HL-60 (cell line): ENCODE data around the gene SLC24A3.

ENCODE experiments used
- DNase-seq, 2 experiments: peaks; one replicate each; pipeline ENCODE4 v3.0.0-alpha.2; 2010 to 2020; ENCODE audit warnings: low read depth in 1 of 2, low spot score in 1 of 2
- H3K27ac ChIP-seq: fragments of 250-450 bp; sonication (Bioruptor Pico); replicated peaks from 2 replicates; pipeline ENCODE4 v1.5.1; 2020; ENCODE audit warnings: mild to moderate bottlenecking, moderate library complexity
- H3K27me3 ChIP-seq: fragments of 250-450 bp; sonication (Bioruptor Pico); 2 replicates; pipeline ENCODE4 v1.5.1; 2021; ENCODE audit warnings: mild to moderate bottlenecking, moderate library complexity; ENCODE audit not compliant: insufficient read depth, poor library complexity, severe bottlenecking
- H3K4me3 ChIP-seq: replicated peaks from 2 replicates; pipeline ENCODE4 v1.5.1; 2011; ENCODE audit warnings: mild to moderate bottlenecking, control low read depth, low read length; ENCODE audit not compliant: insufficient read depth
- CTCF ChIP-seq: IDR thresholded peaks from one replicate; pipeline ENCODE4 v1.5.1; 2011; ENCODE audit warnings: low read length, control low read depth, inconsistent platforms; ENCODE audit not compliant: insufficient read depth
- GABPA ChIP-seq: IDR thresholded peaks from 2 replicates; pipeline ENCODE4 v1.6.1; 2012; ENCODE audit warnings: low read depth
- POLR2AphosphoS5 ChIP-seq: IDR thresholded peaks from 2 replicates; pipeline ENCODE4 v1.6.1; 2012; ENCODE audit warnings: low read depth
- REST ChIP-seq: IDR thresholded peaks from 2 replicates; pipeline ENCODE4 v1.6.1; 2012; ENCODE audit warnings: low read depth; ENCODE audit not compliant: insufficient replicate concordance
- SPI1 ChIP-seq: IDR thresholded peaks from 2 replicates; pipeline ENCODE4 v1.6.1; 2012; ENCODE audit warnings: low read depth, mild to moderate bottlenecking, borderline replicate concordance

The SLC24A3 gene

GRCh38 chr20:19430641-19431315 is 218.3 kb downstream of the SLC24A3 start:
- TF ChIP-seq POLR2AphosphoS5: no peak
- H3K27me3 ChIP-seq: no peaks in the 10 kb centered on the region
- no peak overlapping the region for H3K4me3 ChIP-seq
- no peak overlapping the region for H3K27ac ChIP-seq
- DNase-seq: no peak

- DNase-seq: no peak
- H3K27ac ChIP-seq: no peak overlapping the region
- TF ChIP-seq CTCF (no peak), REST (no peak), SPI1 (no peak), POLR2AphosphoS5 (no peak), GABPA (no peak)
- H3K27me3 ChIP-seq: no peaks in the 10 kb centered on the region
- no peak overlapping the region for H3K4me3 ChIP-seq
These were observed 218.9 kb downstream of the SLC24A3 start for GRCh38 chr20:19431316-19431700.

GRCh38 chr20:19431906-19432305 is 219.5 kb downstream of the SLC24A3 start:
- TF ChIP-seq REST: no peak
- TF ChIP-seq SPI1: no peak
- no peak for TF ChIP-seq POLR2AphosphoS5
- Histone ChIP-seq H3K4me3 (no peak overlapping the region), H3K27ac (no peak overlapping the region), H3K27me3 (no peaks in the 10 kb centered on the region)
- no peak for DNase-seq

- TF ChIP-seq GABPA (no peak), CTCF (no peak), SPI1 (no peak), REST (no peak), POLR2AphosphoS5 (no peak)
These were observed 221.2 kb downstream of the SLC24A3 start for GRCh38 chr20:19433371-19434350.

More at GRCh38 chr20:19433371-19434350, 221.2 kb downstream of the SLC24A3 start:
- no peak for DNase-seq
- Histone ChIP-seq H3K27me3 (no peaks in the 10 kb centered on the region), H3K27ac (no peak overlapping the region), H3K4me3 (no peak overlapping the region)
